Nephron progenitor cell (in vitro differentiated cells): ENCODE measurements around the gene BPIFB6.
A peak's percentile ranks its signal among the peaks of the same experiment; 100 is the strongest.

Experiments
- DNase-seq: peaks from one replicate; pipeline ENCODE4 v3.0.0; 2021
- H3K27ac Mint-ChIP-seq: 2 replicates; pipeline ENCODE4 v1.8.0; 2021; ENCODE audit warnings: mild to moderate bottlenecking, moderate library complexity, mixed read lengths
- H3K27me3 Mint-ChIP-seq: 2 replicates; pipeline ENCODE4 v1.8.0; 2021; ENCODE audit warnings: mild to moderate bottlenecking, low read depth, mixed read lengths; ENCODE audit not compliant: poor library complexity
- H3K36me3 Mint-ChIP-seq: 2 replicates; pipeline ENCODE4 v1.8.0; 2021; ENCODE audit warnings: low read depth, mixed read lengths
- H3K4me1 Mint-ChIP-seq: 2 replicates; pipeline ENCODE4 v1.8.0; 2021; ENCODE audit warnings: mixed read lengths
- H3K4me3 Mint-ChIP-seq: 2 replicates; pipeline ENCODE4 v1.8.0; 2021; ENCODE audit warnings: mild to moderate bottlenecking, moderate library complexity, mixed read lengths
- H3K9me3 Mint-ChIP-seq: 2 replicates; pipeline ENCODE4 v1.8.0; 2021; ENCODE audit warnings: mild to moderate bottlenecking, moderate library complexity, mixed read lengths
- TF ChIP-seq, protein P1 (sequence below): fragments of 200-600 bp; sonication (generic); IDR thresholded peaks from 2 replicates; pipeline ENCODE4 v1.5.0; 2021; ENCODE audit warnings: antibody characterized with exemption

BPIFB6 gene

GRCh38 chr20:33030569-33030968 is 879 bp upstream of the BPIFB6 start:
- DNase-seq, result no peak

GRCh38 chr20:33032555-33032954 is 1.1 kb downstream of the BPIFB6 start:
- no peaks in the 10 kb centered on the region for H3K36me3 Mint-ChIP-seq
- no peak for DNase-seq
- H3K4me3 Mint-ChIP-seq, result no peak overlapping the region
- no peaks in the 10 kb centered on the region for H3K9me3 Mint-ChIP-seq
- TF ChIP-seq, protein P1, sequence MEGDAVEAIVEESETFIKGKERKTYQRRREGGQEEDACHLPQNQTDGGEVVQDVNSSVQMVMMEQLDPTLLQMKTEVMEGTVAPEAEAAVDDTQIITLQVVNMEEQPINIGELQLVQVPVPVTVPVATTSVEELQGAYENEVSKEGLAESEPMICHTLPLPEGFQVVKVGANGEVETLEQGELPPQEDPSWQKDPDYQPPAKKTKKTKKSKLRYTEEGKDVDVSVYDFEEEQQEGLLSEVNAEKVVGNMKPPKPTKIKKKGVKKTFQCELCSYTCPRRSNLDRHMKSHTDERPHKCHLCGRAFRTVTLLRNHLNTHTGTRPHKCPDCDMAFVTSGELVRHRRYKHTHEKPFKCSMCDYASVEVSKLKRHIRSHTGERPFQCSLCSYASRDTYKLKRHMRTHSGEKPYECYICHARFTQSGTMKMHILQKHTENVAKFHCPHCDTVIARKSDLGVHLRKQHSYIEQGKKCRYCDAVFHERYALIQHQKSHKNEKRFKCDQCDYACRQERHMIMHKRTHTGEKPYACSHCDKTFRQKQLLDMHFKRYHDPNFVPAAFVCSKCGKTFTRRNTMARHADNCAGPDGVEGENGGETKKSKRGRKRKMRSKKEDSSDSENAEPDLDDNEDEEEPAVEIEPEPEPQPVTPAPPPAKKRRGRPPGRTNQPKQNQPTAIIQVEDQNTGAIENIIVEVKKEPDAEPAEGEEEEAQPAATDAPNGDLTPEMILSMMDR, result no peak
- peak overlapping the region; percentile 13 for H3K27ac Mint-ChIP-seq
- peaks cover 22% of the 10 kb centered on the region for H3K27me3 Mint-ChIP-seq
- H3K4me1 Mint-ChIP-seq, result no peaks in the 10 kb centered on the region

More at GRCh38 chr20:33030569-33030968, 879 bp upstream of the BPIFB6 start:
- Mint-ChIP-seq H3K36me3 (no peaks in the 10 kb centered on the region), H3K4me3 (no peak overlapping the region), H3K4me1 (no peaks in the 10 kb centered on the region), H3K27ac (no peak overlapping the region), H3K9me3 (no peaks in the 10 kb centered on the region), H3K27me3 (peaks cover 15% of the 10 kb centered on the region)
- TF ChIP-seq, protein P1, result no peak

GRCh38 chr20:33033381-33033780 is 1.9 kb downstream of the BPIFB6 start:
- Mint-ChIP-seq H3K4me1 (no peaks in the 10 kb centered on the region), H3K27ac (no peak overlapping the region), H3K36me3 (no peaks in the 10 kb centered on the region), H3K27me3 (peaks cover 29% of the 10 kb centered on the region), H3K4me3 (no peak overlapping the region), H3K9me3 (no peaks in the 10 kb centered on the region)
- DNase-seq, result no peak
- TF ChIP-seq, protein P1, result no peak

DNA sequence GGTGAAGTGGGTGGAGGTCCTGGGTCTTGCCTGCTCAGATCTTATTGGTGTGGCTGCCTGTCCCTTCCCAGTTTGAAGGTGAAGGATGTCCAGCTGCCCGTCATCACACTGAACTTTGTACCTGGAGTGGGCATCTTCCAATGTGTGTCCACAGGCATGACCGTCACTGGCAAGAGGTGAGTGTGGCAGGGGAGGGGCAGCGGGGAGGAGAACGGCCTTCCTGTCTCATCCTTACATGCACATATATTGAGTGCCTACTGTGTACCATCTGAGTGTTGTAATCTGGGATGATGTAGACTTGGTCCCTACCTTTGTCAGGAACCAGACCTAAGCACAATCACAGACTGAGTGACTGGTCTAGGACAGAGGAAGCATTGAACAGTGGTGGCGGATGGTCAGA is 2.7 kb downstream of the BPIFB6 start:
- Mint-ChIP-seq H3K4me1 (no peaks in the 10 kb centered on the region), H3K36me3 (no peaks in the 10 kb centered on the region), H3K27me3 (peaks cover 34% of the 10 kb centered on the region), H3K27ac (no peak overlapping the region), H3K9me3 (no peaks in the 10 kb centered on the region), H3K4me3 (no peak overlapping the region)
- TF ChIP-seq, protein P1, result no peak
- no peak for DNase-seq

- Mint-ChIP-seq H3K27ac (no peak overlapping the region), H3K27me3 (peaks cover 41% of the 10 kb centered on the region), H3K9me3 (no peaks in the 10 kb centered on the region), H3K36me3 (no peaks in the 10 kb centered on the region), H3K4me3 (no peak overlapping the region), H3K4me1 (no peaks in the 10 kb centered on the region)
- TF ChIP-seq, protein P1, result no peak
- DNase-seq, result no peak
Observed at GRCh38 chr20:33034901-33035492, 3.5 kb downstream of the BPIFB6 start.

GRCh38 chr20:33037456-33037855 is 6.0 kb downstream of the BPIFB6 start:
- TF ChIP-seq, protein P1, result no peak
- H3K9me3 Mint-ChIP-seq, result no peaks in the 10 kb centered on the region
- no peak for DNase-seq
- no peak overlapping the region for H3K27ac Mint-ChIP-seq
- H3K4me1 Mint-ChIP-seq, result no peaks in the 10 kb centered on the region
- H3K4me3 Mint-ChIP-seq, result no peak overlapping the region
- no peaks in the 10 kb centered on the region for H3K36me3 Mint-ChIP-seq
- H3K27me3 Mint-ChIP-seq, result peaks cover 39% of the 10 kb centered on the region
